ENCODE data around the gene TFAP2A. TPM values are rescaled to one million over a fixed set of nuclear protein-coding genes. Genes with fewer than 3 reads are reported as not detected.

TFAP2A gene
- total RNA-seq, 1 donor from 2014 or later = 0.39 TPM

DNA sequence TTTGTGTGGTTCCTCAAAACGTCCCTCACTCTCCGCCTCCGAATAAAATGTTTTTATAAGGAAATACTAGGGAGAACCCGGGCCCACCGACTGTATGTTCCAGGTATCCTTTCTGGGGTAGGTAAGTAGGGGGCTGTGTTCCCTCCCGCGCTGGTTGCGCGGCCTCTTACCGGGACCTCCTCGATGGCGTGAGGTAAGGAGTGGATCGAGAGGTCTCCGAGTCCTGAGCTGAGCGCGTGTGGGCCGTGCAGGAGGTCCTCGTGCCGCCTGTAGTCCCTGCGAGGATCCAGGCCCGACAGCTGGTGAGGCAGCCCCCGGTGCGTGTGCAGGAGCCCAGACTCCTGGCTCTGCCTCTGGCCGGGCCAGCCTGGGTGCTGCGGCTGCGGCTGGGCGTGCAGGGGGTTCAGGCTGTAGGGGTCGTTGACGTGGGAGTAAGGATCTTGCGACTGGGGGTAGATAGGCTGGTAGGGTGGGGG, 5.1 kb downstream of the TFAP2A start:
- H3F3A ChIP-seq (ENCODE audit: low read depth) = peaks cover 29% of the 10 kb centered on the region
- peaks cover 89% of the 10 kb centered on the region for H3K27me3 Mint-ChIP-seq (ENCODE audit: insufficient read depth, low read depth)
- peaks cover 32% of the 10 kb centered on the region for H3K4me1 ChIP-seq
- H3K9ac ChIP-seq = no peak overlapping the region
- no peak overlapping the region for H2AFZ ChIP-seq (replicated peaks)
- no peak overlapping the region for H3K4me3 ChIP-seq
- peaks cover 86% of the 10 kb centered on the region for H4K20me1 ChIP-seq (ENCODE audit: low read depth)
- no peaks in the 10 kb centered on the region for H3K36me3 Mint-ChIP-seq
- no peak overlapping the region for H3K27ac ChIP-seq
- H3K9me3 Mint-ChIP-seq = peaks cover 4% of the 10 kb centered on the region
- peaks cover 35% of the 10 kb centered on the region for H3K4me1 Mint-ChIP-seq
- H3K4me2 ChIP-seq = no peak overlapping the region
- no peaks in the 10 kb centered on the region for H3K79me2 ChIP-seq (ENCODE audit: low read depth)
- peak; percentile 39 for DNase-seq (ENCODE audit: low spot score)
- no peak overlapping the region for H3K27ac Mint-ChIP-seq
- H3K36me3 ChIP-seq = no peaks in the 10 kb centered on the region
- peak overlapping the region; percentile 31 for H3K4me3 Mint-ChIP-seq
- H3K9me3 ChIP-seq (ENCODE audit: low read depth) = no peaks in the 10 kb centered on the region
- TF ChIP-seq EZH2 (IDR thresholded peaks at IDR 0.05) (peak; percentile 99), EZH2phosphoT487 (IDR thresholded peaks at IDR 0.05) (peak; percentile 96)
- TF ChIP-seq, protein P1, sequence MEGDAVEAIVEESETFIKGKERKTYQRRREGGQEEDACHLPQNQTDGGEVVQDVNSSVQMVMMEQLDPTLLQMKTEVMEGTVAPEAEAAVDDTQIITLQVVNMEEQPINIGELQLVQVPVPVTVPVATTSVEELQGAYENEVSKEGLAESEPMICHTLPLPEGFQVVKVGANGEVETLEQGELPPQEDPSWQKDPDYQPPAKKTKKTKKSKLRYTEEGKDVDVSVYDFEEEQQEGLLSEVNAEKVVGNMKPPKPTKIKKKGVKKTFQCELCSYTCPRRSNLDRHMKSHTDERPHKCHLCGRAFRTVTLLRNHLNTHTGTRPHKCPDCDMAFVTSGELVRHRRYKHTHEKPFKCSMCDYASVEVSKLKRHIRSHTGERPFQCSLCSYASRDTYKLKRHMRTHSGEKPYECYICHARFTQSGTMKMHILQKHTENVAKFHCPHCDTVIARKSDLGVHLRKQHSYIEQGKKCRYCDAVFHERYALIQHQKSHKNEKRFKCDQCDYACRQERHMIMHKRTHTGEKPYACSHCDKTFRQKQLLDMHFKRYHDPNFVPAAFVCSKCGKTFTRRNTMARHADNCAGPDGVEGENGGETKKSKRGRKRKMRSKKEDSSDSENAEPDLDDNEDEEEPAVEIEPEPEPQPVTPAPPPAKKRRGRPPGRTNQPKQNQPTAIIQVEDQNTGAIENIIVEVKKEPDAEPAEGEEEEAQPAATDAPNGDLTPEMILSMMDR (IDR thresholded peaks at IDR 0.05) = no peak
- H3K27me3 ChIP-seq = peaks cover 100% of the 10 kb centered on the region

DNA sequence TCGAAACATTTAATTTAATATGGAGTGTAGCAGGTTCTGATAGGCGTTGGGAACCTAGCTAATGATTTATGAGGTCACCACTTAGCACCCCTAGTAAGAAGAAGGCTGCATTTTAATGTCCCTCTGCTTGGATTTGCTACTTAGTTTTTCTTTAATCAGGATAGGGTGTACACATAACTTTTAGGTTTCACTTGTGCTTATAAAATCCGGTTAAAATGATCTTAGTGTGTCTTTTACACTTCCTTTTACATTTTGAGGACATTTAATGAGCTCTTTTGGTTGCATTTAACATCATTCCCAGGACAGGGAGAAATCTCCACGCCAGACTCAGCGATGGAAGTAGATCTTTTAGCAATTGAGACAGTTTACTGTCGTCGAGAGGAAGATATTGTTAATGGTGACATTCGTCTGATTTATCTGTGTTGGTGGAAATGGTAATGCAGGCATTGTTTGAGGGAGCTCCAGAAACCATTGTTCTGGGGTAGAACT, 5.6 kb downstream of the TFAP2A start:
- DNase-seq (ENCODE audit: low spot score) = no peak
- no peaks in the 10 kb centered on the region for H3K9me3 ChIP-seq (ENCODE audit: low read depth)
- H3K79me2 ChIP-seq (ENCODE audit: low read depth) = no peaks in the 10 kb centered on the region
- H3K27me3 ChIP-seq = peaks cover 100% of the 10 kb centered on the region
- no peaks in the 10 kb centered on the region for H3K36me3 Mint-ChIP-seq
- no peak overlapping the region for H3K9ac ChIP-seq
- peaks cover 4% of the 10 kb centered on the region for H3K9me3 Mint-ChIP-seq
- peaks cover 83% of the 10 kb centered on the region for H4K20me1 ChIP-seq (ENCODE audit: low read depth)
- peaks cover 87% of the 10 kb centered on the region for H3K27me3 Mint-ChIP-seq (ENCODE audit: insufficient read depth, low read depth)
- H3K36me3 ChIP-seq = no peaks in the 10 kb centered on the region
- peaks cover 27% of the 10 kb centered on the region for H3K4me1 ChIP-seq
- H3K4me3 ChIP-seq = no peak overlapping the region
- H3K4me1 Mint-ChIP-seq = peaks cover 33% of the 10 kb centered on the region
- H3K27ac Mint-ChIP-seq = no peak overlapping the region
- H3K27ac ChIP-seq = no peak overlapping the region
- no peak for TF ChIP-seq EZH2phosphoT487 (IDR thresholded peaks at IDR 0.05)
- TF ChIP-seq EZH2 (IDR thresholded peaks at IDR 0.05) = peak; percentile 0
- TF ChIP-seq, protein P1 (IDR thresholded peaks at IDR 0.05) = no peak
- peaks cover 28% of the 10 kb centered on the region for H3F3A ChIP-seq (ENCODE audit: low read depth)
- H3K4me2 ChIP-seq = no peak overlapping the region
- H2AFZ ChIP-seq (replicated peaks) = no peak overlapping the region
- peak overlapping the region; percentile 6 for H3K4me3 Mint-ChIP-seq

GRCh38 chr6:10408457-10408856, 6.4 kb downstream of the TFAP2A start:
- DNase-seq (ENCODE audit: low spot score) = no peak
- no peak overlapping the region for H3K4me3 Mint-ChIP-seq
- H3K27ac ChIP-seq = no peak overlapping the region
- H3F3A ChIP-seq (ENCODE audit: low read depth) = peaks cover 24% of the 10 kb centered on the region
- H3K4me1 ChIP-seq = peaks cover 20% of the 10 kb centered on the region
- no peak overlapping the region for H2AFZ ChIP-seq (replicated peaks)
- peaks cover 4% of the 10 kb centered on the region for H3K9me3 Mint-ChIP-seq
- peaks cover 75% of the 10 kb centered on the region for H4K20me1 ChIP-seq (ENCODE audit: low read depth)
- H3K36me3 ChIP-seq = no peaks in the 10 kb centered on the region
- H3K4me3 ChIP-seq = no peak overlapping the region
- H3K27me3 ChIP-seq = peaks cover 98% of the 10 kb centered on the region
- no peak overlapping the region for H3K27ac Mint-ChIP-seq
- H3K36me3 Mint-ChIP-seq = no peaks in the 10 kb centered on the region
- peaks cover 82% of the 10 kb centered on the region for H3K27me3 Mint-ChIP-seq (ENCODE audit: insufficient read depth, low read depth)
- peaks cover 28% of the 10 kb centered on the region for H3K4me1 Mint-ChIP-seq
- H3K9ac ChIP-seq = no peak overlapping the region
- H3K79me2 ChIP-seq (ENCODE audit: low read depth) = no peaks in the 10 kb centered on the region
- no peak for TF ChIP-seq EZH2phosphoT487 (IDR thresholded peaks at IDR 0.05)
- no peak for TF ChIP-seq EZH2 (IDR thresholded peaks at IDR 0.05)
- TF ChIP-seq, protein P1 (IDR thresholded peaks at IDR 0.05) = no peak
- no peak overlapping the region for H3K4me2 ChIP-seq
- H3K9me3 ChIP-seq (ENCODE audit: low read depth) = no peaks in the 10 kb centered on the region

Data from neural progenitor cell (in vitro differentiated cells).